Stomach smooth muscle (tissue), 2 donors: ENCODE data around the gene SLC12A7.
"Not testable (repeated sequence)": the region's sequence is repeated elsewhere in the genome, so short reads cannot be mapped to it uniquely, and the experiment has no call there.

Experiments
- H3K27ac ChIP-seq: one replicate; pipeline ENCODE4 v1.7.0; 2013; ENCODE audit warnings: mild to moderate bottlenecking, low read length, inconsistent platforms
- H3K27me3 ChIP-seq, 2 donors: one replicate each; pipeline ENCODE4 v1.7.0; 2013; ENCODE audit warnings: low read length in 2 of 2; ENCODE audit not compliant: insufficient read depth in 2 of 2, control insufficient read depth in 1 of 2
- H3K36me3 ChIP-seq, 2 donors: one replicate each; pipeline ENCODE4 v1.7.0; 2013; ENCODE audit warnings: low read length in 2 of 2; ENCODE audit not compliant: control insufficient read depth in 2 of 2, insufficient read depth in 2 of 2
- H3K4me1 ChIP-seq: one replicate; pipeline ENCODE4 v1.7.0; 2013; ENCODE audit warnings: low read length; ENCODE audit not compliant: control insufficient read depth, insufficient read depth
- H3K4me3 ChIP-seq, 2 donors: one replicate each; pipeline ENCODE4 v1.7.0; 2013; ENCODE audit warnings: low read length in 2 of 2
- H3K9ac ChIP-seq, 2 donors: one replicate each; pipeline ENCODE4 v1.7.0; 2013; ENCODE audit warnings: low read length in 2 of 2, mild to moderate bottlenecking in 1 of 2
- H3K9me3 ChIP-seq, 2 donors: one replicate each; pipeline ENCODE4 v1.7.0; 2013; ENCODE audit warnings: low read length in 2 of 2; ENCODE audit not compliant: control insufficient read depth in 2 of 2
- donor health status: healthy.
- donor health status: Pancreatic carcinoma.

The SLC12A7 gene

GRCh38 chr5:1001406-1002270, 110.2 kb downstream of the SLC12A7 start:
- Histone ChIP-seq H3K4me1 (peaks cover 38% of the 10 kb centered on the region), H3K9ac (no peak overlapping the region), H3K9me3 (no peaks in the 10 kb centered on the region), H3K27me3 (peaks cover 0 to 8% of the 10 kb centered on the region in 2 donors), H3K36me3 (no peaks in the 10 kb centered on the region), H3K27ac (no peak overlapping the region), H3K4me3 (no peak overlapping the region)

DNA sequence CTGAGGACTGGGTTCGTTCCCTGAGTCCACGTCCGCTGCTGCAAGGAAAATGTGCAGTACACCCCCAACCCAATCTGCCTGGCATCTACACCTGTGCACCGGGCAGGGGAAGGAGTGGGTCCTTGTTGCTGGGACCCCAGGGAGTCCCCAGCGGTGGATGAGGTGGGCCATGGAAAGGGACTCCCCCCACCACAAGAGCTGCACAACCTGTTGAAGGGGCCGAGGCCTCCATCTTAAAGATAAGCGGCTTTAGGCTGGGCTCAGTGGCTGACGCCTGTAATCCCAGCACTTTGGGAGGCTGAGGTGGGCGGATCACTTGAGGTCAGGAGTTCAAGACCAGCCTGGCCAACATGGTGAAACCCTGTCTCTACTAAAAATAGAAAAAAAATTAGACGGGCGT, 111.0 kb downstream of the SLC12A7 start:
- H3K27ac ChIP-seq, H3K9me3 ChIP-seq, H3K27me3 ChIP-seq, H3K4me3 ChIP-seq, H3K36me3 ChIP-seq, H3K9ac ChIP-seq: not testable (repeated sequence)
- H3K4me1 ChIP-seq = peaks cover 37% of the 10 kb centered on the region
